ENCODE results near the gene TMEM82.

GRCh38 chr1:15775706-15776105 lies 33.4 kb downstream of the TMEM82 start:
- TF ChIP-seq YY1 (IDR thresholded peaks at IDR 0.05; ENCODE audit: insufficient read depth, insufficient read length) (no peak), ZNF274 (IDR thresholded peaks at IDR 0.05; ENCODE audit: low read depth, low read length) (no peak), SUZ12 (IDR thresholded peaks at IDR 0.05; ENCODE audit: extremely low read depth, insufficient read depth, insufficient read length) (no peak)

All from NT2/D1 (cell line).